Gastrocnemius medialis (tissue), 4 donors: ENCODE data around the gene SNX21.
A peak's percentile ranks its signal among the peaks of the same experiment; 100 is the strongest.

Experiments
- POLR2A ChIP-seq, 2 donors: fragments of 450-650 bp; IDR thresholded peaks; one replicate each; pipeline ENCODE4 v1.6.1; 2017; ENCODE audit warnings: antibody characterized with exemption in 2 of 2, mild to moderate bottlenecking in 2 of 2, moderate library complexity in 2 of 2
- TF ChIP-seq, protein P1 (sequence below), 5 experiments: fragments of 450-650 bp in 3 of 5; fragments of 200-600 bp in 2 of 5; sonication (generic) in 2 of 5; IDR thresholded peaks in 4 of 5; conservative IDR thresholded peaks in 1 of 5; 1 replicate in 4 of 5; 2 replicates in 1 of 5; pipeline ENCODE4 v1.5.1; 2016 to 2019; ENCODE audit warnings: antibody characterized with exemption in 5 of 5, mild to moderate bottlenecking in 3 of 5, moderate library complexity in 3 of 5

DNA sequence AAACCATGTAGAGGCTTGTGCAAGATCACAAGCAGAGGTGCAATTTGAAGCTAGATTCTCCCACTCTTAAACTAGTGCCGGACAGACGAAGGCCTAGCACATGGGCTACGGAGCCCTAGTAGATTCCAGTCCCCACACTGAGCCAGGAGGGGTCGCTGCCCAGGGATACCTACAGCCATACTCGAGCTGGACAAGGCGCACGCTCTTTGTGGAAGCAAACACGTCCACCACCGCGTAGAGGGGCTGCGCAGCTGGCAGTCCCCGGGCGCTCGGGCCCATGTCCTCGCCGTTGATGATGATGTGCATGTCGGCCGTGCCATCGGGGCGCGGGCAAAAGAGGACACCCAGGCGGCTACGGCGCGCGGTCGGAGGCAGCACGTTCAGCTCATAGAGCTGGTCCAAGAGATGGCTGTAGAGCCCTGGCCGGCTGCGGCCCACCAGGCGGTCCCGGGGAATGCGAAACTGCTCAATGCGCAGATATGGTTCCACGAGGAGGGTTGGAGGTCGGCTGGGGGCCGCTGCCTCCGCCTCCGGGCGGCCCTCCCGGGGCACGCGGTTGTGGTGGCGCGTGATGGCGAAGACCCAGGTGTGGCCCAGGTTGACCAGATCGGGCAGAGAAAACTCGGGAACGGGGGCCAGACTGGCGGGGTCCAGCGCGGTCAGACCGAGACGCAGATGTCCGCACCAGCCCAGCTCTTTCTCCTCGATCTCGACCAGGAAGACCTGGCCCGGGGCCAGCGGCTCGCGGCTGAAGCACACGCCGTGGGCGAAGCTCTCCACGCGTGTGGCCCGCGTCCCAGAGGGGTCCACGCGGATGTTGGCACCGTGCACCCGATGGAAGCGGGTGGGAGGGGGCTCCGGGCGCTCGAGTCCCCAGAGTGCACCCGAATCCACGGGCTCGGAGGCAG lies 56.7 kb downstream of the SNX21 start:
- TF ChIP-seq, protein P1, sequence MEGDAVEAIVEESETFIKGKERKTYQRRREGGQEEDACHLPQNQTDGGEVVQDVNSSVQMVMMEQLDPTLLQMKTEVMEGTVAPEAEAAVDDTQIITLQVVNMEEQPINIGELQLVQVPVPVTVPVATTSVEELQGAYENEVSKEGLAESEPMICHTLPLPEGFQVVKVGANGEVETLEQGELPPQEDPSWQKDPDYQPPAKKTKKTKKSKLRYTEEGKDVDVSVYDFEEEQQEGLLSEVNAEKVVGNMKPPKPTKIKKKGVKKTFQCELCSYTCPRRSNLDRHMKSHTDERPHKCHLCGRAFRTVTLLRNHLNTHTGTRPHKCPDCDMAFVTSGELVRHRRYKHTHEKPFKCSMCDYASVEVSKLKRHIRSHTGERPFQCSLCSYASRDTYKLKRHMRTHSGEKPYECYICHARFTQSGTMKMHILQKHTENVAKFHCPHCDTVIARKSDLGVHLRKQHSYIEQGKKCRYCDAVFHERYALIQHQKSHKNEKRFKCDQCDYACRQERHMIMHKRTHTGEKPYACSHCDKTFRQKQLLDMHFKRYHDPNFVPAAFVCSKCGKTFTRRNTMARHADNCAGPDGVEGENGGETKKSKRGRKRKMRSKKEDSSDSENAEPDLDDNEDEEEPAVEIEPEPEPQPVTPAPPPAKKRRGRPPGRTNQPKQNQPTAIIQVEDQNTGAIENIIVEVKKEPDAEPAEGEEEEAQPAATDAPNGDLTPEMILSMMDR (IDR thresholded peaks at IDR 0.05 in 4 of 5, conservative IDR thresholded peaks at IDR 0.05 in 1 of 5): peak; percentile 34 to 72 (median 56)
- TF ChIP-seq POLR2A (IDR thresholded peaks at IDR 0.05): peak in 1 of 2 donors; percentile 19
